Astrocyte (in vitro differentiated cells and primary cell): Measurements from ENCODE around the gene ADGRD1.

ENCODE experiments used
- CTCF ChIP-seq: IDR thresholded peaks from 2 replicates; pipeline ENCODE4 v1.5.1; 2011; ENCODE audit warnings: low read depth, mild to moderate bottlenecking, inconsistent platforms, low read length, moderate library complexity; ENCODE audit not compliant: insufficient read depth
- EZH2 ChIP-seq: IDR thresholded peaks from 2 replicates; pipeline ENCODE4 v1.6.1; 2012; ENCODE audit warnings: mild to moderate bottlenecking, low read length, inconsistent platforms; ENCODE audit not compliant: insufficient read depth

- TF ChIP-seq CTCF (no peak), EZH2 (no peak)
These were observed 2.3 kb downstream of the ADGRD1 start for GRCh38 chr12:130956009-130956408.
